Panc1 (cell line): ENCODE measurements around the gene VARS2.

Experiments used
- CTCF ChIP-seq: fragments of 450-650 bp; IDR thresholded peaks from 2 replicates; pipeline ENCODE4 v1.5.1; 2017; ENCODE audit warnings: mild to moderate bottlenecking
- SIN3A ChIP-seq: IDR thresholded peaks from 2 replicates; pipeline ENCODE4 v1.6.1; 2012; ENCODE audit warnings: low read depth, mild to moderate bottlenecking, low read length, moderate library complexity, borderline replicate concordance; ENCODE audit not compliant: insufficient read depth

GRCh38 chr6:30912746-30913520, 1.1 kb upstream of the VARS2 start:
- TF ChIP-seq CTCF (no peak), SIN3A (no peak)
